ENCODE data around the gene DPP6.

DPP6 gene

GRCh38 chr7:154853063-154853726, 801.0 kb downstream of the DPP6 start:
- no peak for DNase-seq

- DNase-seq = no peak
These were observed 801.5 kb downstream of the DPP6 start for GRCh38 chr7:154853727-154854095.

- DNase-seq = no peak
These were observed 802.6 kb downstream of the DPP6 start for GRCh38 chr7:154854836-154855235.

- no peak for DNase-seq
These were observed 803.2 kb downstream of the DPP6 start for GRCh38 chr7:154855366-154855765.

GRCh38 chr7:154856733-154857132, 804.5 kb downstream of the DPP6 start:
- no peak for DNase-seq

- no peak for DNase-seq
These were observed 805.0 kb downstream of the DPP6 start for GRCh38 chr7:154857240-154857639.

GRCh38 chr7:154857728-154858681, 805.8 kb downstream of the DPP6 start:
- peak; percentile 18 to 29 for DNase-seq

GRCh38 chr7:154858836-154859537, 806.8 kb downstream of the DPP6 start:
- no peak for DNase-seq

GRCh38 chr7:154859747-154860620, 807.8 kb downstream of the DPP6 start:
- DNase-seq = no peak

- DNase-seq = no peak
These were observed 808.6 kb downstream of the DPP6 start for GRCh38 chr7:154860621-154861375.

- no peak for DNase-seq
These were observed 809.4 kb downstream of the DPP6 start for GRCh38 chr7:154861589-154861988.

GRCh38 chr7:154862153-154862791, 810.1 kb downstream of the DPP6 start:
- no peak for DNase-seq

GRCh38 chr7:154863766-154864522, 811.7 kb downstream of the DPP6 start:
- no peak for DNase-seq

- no peak for DNase-seq
These were observed 812.3 kb downstream of the DPP6 start for GRCh38 chr7:154864523-154864891.

- no peak for DNase-seq
These were observed 813.9 kb downstream of the DPP6 start for GRCh38 chr7:154865984-154866685.

GRCh38 chr7:154867068-154867467, 814.9 kb downstream of the DPP6 start:
- no peak for DNase-seq

- DNase-seq = no peak
These were observed 816.7 kb downstream of the DPP6 start for GRCh38 chr7:154868921-154869320.

GRCh38 chr7:154869436-154869835, 817.2 kb downstream of the DPP6 start:
- no peak for DNase-seq

- no peak for DNase-seq
These were observed 819.3 kb downstream of the DPP6 start for GRCh38 chr7:154871507-154871906.
